Right lobe of liver (tissue), 4 donors: Measurements from ENCODE around the gene RBFOX2.

Experiments used
- CTCF ChIP-seq, 4 donors: fragments of 200-600 bp in 3 of 4; fragments of 450-650 bp in 1 of 4; IDR thresholded peaks; one replicate each; pipeline versions ENCODE4 v1.5.1 to v1.8.0; 2016 to 2022; ENCODE audit warnings: antibody characterized with exemption in 4 of 4, mild to moderate bottlenecking in 2 of 4
- POLR2A ChIP-seq: fragments of 450-650 bp; IDR thresholded peaks from one replicate; pipeline ENCODE4 v1.6.1; 2017; ENCODE audit warnings: antibody characterized with exemption, mild to moderate bottlenecking
- donor health status: DM: no; HTN: no; CAD: no.
- donor health status: DM: no; HTN: no; CAD: no.
- donor health status: DM: no; HTN: yes; CAD: no.

- TF ChIP-seq CTCF (IDR thresholded peaks at IDR 0.05) (no peak), POLR2A (no peak)
These were observed 258.6 kb downstream of the RBFOX2 start for GRCh38 chr22:35769974-35770373.
